ENCODE data around the gene POGLUT2.

POGLUT2 gene

DNA sequence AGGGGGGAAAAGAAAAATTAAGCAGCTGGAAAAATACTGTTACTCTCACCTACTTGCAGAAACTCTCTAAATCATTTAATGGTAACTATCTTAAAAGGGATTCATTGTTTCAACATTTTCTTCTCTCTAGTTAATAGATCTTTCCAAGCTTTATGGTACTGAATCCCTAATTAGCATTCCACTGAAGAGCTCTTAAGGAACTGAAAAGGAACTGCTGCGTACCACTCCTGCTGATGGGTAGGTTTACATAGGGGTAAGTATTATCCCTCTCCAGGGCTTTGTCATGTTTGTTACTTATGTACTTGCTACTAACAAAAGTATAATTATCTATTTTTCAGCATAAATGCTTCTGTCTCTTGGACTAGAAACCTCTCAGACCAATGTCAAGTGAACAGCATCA lies 37.7 kb downstream of the POGLUT2 start:
- no peak for DNase-seq

DNA sequence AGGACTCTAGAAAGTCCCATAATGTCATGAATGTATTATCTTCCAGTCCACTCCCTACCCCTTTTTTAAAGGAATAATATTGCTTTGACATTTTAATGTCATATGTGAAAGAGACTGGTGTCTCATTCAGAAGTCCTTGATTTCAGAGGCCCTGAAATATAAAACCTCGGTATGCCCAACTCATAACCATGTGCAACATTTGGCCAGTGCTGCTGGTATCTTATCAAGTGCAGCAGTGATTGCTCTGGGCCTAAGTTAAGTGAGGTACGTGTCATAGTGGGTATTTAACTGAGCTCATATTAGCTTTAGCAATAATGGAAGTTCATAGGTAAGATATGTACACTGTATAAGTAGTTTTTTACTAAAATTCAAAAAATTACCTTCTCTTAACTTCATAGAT lies 39.9 kb downstream of the POGLUT2 start:
- no peak for DNase-seq

DNA sequence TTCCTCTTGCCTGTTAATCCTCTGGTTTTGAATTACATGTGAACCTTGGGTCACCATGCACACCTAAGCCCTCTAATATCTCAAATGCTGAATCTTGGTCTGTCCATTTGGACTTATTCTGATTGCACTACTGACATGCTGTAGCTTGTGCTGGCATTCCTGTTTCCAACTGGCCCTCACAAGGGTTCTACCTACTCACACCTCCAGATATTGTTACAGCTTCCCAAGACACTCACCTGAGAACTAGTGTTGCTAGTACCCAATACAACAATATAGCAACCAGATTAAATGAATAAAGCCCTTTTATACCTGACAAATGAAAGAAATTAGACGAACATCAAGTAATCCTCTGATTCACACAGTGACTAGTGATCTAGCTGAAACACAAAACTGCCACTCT lies 41.8 kb downstream of the POGLUT2 start:
- DNase-seq, result no peak

DNA sequence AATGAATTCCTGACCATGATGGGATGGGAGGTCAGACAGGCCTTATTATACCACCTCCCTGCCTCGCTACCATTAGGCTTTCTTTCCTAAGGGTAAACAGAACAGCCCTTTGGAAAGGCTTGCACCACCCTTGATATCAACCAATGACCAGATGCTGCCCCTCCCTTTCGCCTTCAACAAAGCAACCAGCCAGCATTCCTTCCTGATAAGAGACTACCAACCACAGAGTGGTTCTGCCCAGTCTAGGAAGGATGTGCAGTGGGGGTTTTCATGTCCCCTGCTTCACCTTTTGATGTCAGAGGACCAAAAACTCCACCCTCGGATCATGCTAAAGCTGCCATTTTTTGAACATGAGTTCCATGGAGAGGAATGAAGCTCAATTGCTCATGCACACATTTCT lies 46.9 kb downstream of the POGLUT2 start:
- no peak for DNase-seq

DNA sequence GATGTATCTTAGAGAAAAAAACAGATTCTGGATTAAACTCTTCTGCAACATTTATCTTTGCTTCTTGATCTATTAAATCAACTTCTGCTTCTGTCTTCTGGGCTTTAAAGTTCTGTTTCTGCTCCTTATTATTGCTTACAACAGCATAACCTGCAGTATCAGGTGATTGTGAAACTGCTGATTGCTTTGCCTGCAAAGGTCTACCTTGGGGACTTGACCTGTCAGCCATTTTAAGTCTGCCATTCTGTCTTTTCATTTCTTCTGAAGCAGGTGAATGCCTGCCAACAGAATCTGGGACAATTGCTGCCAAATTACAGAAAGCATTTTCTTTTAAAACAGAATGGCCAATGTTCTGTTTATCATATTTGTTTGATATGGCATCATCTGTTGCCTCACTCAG lies 56.3 kb downstream of the POGLUT2 start:
- DNase-seq, result no peak

DNA sequence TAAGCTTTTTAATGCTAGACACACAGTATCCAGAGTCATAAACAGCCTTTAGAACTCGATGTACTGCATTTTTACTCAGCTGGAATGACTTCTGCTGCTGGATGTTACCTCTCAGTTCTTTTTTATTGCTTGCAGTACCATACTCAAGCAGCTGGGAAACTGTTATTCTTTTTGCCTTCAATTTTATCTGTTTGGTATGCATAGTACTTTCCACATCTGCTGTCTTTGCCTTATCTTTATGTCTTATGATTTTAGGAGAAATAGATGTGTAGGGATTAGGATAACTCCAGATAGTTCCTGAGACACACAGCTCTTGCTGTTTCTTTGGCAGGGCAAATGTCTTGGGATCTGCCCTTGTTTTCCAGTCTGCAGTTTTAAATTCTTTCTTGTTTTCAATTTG lies 56.7 kb downstream of the POGLUT2 start:
- DNase-seq, result no peak

All from activated CD4-positive, CD25-positive, alpha-beta regulatory T cell treated with anti-CD3 and anti-CD28 coated beads, Interleukin-2, amount 50 U/mL, for 72 hours (primary cell).